Kidney epithelial cell (primary cell): ENCODE results near the gene ZG16B. TPM values are rescaled to one million over a fixed set of nuclear protein-coding genes. Genes with fewer than 3 reads are reported as not detected.

ENCODE experiments used
- DNase-seq: peaks from one replicate; pipeline ENCODE4 v3.0.0-alpha.2; 2010; ENCODE audit warnings: low read depth
- H3K27me3 ChIP-seq: 2 replicates; pipeline ENCODE4 v1.6.0; 2011; ENCODE audit warnings: low read length; ENCODE audit not compliant: control insufficient read depth, insufficient read depth
- H3K36me3 ChIP-seq: 2 replicates; pipeline ENCODE4 v1.5.1; 2011; ENCODE audit warnings: low read length; ENCODE audit not compliant: control insufficient read depth, insufficient read depth
- H3K4me3 ChIP-seq: 2 replicates; pipeline ENCODE4 v1.5.1; 2011; ENCODE audit warnings: low read depth, mild to moderate bottlenecking, control low read depth, low read length
- total RNA-seq: library from RNA; depleted of rRNA; stranded (reverse); fragments of >200 nt; gene quantifications from 2 replicates; pipeline ENCODE4 v1.2.3, GENCODE V29; 2015
- TF ChIP-seq, protein P1 (sequence below): IDR thresholded peaks from 2 replicates; pipeline ENCODE4 v1.5.1; 2011; ENCODE audit warnings: mild to moderate bottlenecking, moderate library complexity, low read length, control low read depth, inconsistent platforms; ENCODE audit not compliant: insufficient read depth, poor library complexity, severe bottlenecking

The ZG16B gene
- total RNA-seq, 1 donor from 2014 or later = 1.1 TPM

DNA sequence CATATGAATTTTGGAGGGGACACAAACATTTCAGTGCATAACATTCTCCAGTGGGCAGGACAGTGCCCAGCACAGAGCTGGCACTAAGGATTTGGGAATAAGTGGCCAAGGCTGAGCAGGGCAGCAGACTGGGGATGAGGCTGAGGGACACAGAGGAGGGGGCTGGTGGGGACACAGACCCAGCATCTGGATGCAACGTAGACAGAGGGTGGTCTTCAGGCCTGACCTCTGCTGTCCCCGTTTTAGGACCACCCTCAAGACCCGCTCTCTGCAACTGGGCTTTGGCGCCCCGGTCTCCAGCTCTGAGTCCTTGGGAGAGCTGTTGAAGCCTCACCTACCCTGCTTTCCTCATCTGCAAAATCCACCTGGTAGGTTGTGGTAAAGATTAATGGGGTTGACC lies 39.5 kb upstream of the ZG16B start:
- Histone ChIP-seq H3K27me3 (peaks cover 29% of the 10 kb centered on the region), H3K36me3 (no peaks in the 10 kb centered on the region), H3K4me3 (no peak overlapping the region)
- TF ChIP-seq, protein P1, sequence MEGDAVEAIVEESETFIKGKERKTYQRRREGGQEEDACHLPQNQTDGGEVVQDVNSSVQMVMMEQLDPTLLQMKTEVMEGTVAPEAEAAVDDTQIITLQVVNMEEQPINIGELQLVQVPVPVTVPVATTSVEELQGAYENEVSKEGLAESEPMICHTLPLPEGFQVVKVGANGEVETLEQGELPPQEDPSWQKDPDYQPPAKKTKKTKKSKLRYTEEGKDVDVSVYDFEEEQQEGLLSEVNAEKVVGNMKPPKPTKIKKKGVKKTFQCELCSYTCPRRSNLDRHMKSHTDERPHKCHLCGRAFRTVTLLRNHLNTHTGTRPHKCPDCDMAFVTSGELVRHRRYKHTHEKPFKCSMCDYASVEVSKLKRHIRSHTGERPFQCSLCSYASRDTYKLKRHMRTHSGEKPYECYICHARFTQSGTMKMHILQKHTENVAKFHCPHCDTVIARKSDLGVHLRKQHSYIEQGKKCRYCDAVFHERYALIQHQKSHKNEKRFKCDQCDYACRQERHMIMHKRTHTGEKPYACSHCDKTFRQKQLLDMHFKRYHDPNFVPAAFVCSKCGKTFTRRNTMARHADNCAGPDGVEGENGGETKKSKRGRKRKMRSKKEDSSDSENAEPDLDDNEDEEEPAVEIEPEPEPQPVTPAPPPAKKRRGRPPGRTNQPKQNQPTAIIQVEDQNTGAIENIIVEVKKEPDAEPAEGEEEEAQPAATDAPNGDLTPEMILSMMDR = no peak
- DNase-seq = no peak

DNA sequence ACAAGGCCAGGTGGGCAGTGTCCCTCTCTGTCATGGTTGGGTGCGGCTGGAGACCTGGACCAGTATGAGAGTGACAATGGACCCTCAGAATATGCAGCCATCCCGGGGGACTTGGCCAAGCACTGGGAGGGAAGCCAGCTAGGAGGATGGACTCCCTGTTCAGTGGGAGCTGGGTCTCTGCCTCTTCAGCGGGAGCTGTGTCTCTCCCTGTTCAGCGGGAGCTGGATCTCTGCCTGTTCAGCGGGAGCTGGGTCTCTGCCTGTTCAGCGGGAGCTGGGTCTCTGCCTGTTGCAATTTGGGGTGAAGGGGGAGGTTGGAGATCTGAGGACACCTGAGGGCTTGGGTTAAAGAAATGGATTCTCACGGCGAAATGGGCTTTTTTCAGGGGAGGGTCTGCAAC lies 38.9 kb upstream of the ZG16B start:
- H3K27me3 ChIP-seq = peaks cover 24% of the 10 kb centered on the region
- DNase-seq = no peak
- no peak overlapping the region for H3K4me3 ChIP-seq
- H3K36me3 ChIP-seq = no peaks in the 10 kb centered on the region
- TF ChIP-seq, protein P1 = no peak

DNA sequence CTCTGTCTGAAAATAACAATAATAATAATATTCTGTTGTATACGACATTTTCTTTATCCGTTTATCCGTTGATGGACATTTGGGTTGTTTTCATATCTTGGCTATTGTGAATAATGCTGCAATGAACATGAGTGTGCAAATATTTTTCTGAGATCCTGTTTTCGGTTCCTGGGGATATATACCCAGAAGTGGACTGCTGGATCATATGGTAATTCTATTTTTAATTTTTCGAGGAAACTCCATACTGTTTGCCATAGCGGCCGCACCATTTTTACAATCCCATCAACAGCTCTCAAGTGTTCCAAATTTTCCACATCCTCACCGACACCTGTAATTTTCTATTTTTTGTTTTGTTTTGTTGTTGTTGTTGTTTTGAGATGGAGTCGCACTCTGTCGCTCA lies 37.2 kb upstream of the ZG16B start:
- no peak for DNase-seq
- no peaks in the 10 kb centered on the region for H3K36me3 ChIP-seq
- H3K4me3 ChIP-seq = no peak overlapping the region
- peaks cover 13% of the 10 kb centered on the region for H3K27me3 ChIP-seq
- TF ChIP-seq, protein P1 = no peak

DNA sequence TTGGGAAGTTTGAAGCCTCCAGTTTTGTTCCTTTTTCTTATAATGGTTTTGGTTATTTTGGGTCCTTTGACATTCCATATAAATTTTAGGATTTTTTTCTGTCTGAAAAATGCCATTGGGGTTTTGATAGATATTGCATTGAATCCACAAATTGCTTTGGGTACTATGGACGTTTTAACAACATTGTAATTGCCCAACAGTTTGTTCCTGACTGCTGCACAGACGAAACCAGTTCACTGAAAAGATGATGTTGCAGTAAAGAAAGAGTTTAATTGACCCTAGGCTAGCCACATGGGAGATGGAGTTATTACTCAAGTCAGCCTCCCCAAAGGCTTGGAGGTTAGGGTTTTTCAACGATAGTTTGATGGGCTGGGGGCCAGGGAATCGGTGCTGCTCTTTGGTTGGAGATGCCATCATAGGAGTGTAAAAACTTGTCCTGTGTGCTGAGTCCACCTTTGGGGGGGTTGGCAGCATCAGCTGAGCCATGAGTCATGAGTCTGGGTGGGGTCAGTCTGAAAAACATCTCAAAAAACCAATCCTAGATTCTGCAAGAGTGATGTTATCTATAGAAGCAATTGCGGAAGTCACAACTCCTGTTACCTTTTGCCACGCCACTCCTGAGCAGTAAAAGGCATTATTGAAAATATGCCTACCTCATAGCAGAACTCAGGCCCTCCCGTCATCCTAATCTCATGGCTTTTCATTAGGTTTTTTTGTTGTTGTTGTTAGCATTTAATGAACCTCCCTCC lies 34.5 kb upstream of the ZG16B start:
- H3K27me3 ChIP-seq = peaks cover 6% of the 10 kb centered on the region
- TF ChIP-seq, protein P1 = no peak
- H3K36me3 ChIP-seq = no peaks in the 10 kb centered on the region
- no peak overlapping the region for H3K4me3 ChIP-seq
- no peak for DNase-seq

DNA sequence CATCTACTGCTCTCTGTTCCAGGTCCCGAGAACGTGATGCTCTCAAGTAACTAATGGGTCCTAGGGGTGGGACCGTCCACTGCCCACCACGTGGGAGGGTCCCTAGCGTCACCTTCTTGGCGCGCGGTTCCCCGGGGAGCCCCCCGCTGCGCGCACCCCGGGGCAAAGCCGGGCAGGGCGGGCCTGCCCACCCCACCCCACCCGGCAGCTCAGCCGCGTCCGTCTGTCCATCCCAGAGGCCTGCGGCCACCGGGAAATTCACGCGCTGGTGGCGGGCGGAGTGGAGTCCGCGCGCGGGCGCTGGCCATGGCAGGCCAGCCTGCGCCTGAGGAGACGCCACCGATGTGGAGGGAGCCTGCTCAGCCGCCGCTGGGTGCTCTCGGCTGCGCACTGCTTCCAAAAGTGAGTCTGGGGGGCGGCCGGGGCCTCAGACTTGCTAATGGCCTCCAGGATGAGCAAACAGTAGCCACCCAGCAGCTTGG lies 31.3 kb upstream of the ZG16B start:
- Histone ChIP-seq H3K4me3 (no peak overlapping the region), H3K36me3 (no peaks in the 10 kb centered on the region), H3K27me3 (no peaks in the 10 kb centered on the region)
- TF ChIP-seq, protein P1 = no peak
- no peak for DNase-seq
